Measurements from ENCODE around the gene FIP1L1.

The FIP1L1 gene

DNA sequence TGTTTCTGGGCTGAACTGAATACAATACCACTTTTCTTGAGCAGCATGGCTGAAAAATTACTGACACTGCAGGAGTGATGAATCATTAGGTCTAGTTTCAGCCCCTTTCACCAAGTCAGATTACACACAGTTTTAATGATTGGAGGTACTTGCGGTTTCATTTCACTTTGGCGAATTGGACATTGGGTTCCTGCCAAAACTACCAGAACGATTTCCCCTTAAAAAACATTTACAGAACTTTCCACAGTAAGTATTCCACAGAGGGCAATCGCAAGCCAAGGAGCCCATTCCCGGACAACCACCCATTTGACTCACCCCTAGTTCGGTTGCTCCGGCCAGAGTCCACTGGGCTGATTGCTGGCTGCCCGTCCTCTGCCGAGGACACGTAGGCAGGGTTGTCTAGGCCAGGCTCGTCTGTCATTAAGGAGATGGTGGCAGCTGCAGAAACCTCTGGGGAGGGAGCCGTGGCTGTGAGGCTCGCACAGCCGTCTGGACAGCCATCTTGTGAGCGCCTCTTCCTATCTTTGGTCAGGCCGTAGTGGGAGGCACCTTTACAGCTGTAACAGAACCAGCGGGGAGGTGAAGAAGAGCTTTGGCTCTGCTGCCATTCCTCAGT is 130.3 kb downstream of the FIP1L1 start:
- DNase-seq (ENCODE audit: low read depth, low spot score) = no peak
- TF ChIP-seq, protein P1, sequence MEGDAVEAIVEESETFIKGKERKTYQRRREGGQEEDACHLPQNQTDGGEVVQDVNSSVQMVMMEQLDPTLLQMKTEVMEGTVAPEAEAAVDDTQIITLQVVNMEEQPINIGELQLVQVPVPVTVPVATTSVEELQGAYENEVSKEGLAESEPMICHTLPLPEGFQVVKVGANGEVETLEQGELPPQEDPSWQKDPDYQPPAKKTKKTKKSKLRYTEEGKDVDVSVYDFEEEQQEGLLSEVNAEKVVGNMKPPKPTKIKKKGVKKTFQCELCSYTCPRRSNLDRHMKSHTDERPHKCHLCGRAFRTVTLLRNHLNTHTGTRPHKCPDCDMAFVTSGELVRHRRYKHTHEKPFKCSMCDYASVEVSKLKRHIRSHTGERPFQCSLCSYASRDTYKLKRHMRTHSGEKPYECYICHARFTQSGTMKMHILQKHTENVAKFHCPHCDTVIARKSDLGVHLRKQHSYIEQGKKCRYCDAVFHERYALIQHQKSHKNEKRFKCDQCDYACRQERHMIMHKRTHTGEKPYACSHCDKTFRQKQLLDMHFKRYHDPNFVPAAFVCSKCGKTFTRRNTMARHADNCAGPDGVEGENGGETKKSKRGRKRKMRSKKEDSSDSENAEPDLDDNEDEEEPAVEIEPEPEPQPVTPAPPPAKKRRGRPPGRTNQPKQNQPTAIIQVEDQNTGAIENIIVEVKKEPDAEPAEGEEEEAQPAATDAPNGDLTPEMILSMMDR (IDR thresholded peaks at IDR 0.05; ENCODE audit: insufficient read depth, low read length, missing control alignments) = no peak
- CTCF ChIA-PET = interaction anchor here (0.9 to 1.8 kb wide), 5 partner anchors 11 to 16 kb away, joined by 3 to 7 read pairs (median 4); no protein-coding TSS in a partner anchor
- POLR2A ChIA-PET = interaction anchor here (1.2 to 1.6 kb wide), 2 partner anchors 17 to 31 kb away, joined by 3 to 5 read pairs; no protein-coding TSS in a partner anchor
- H3K4me3 ChIP-seq (ENCODE audit: low read depth, low read length) = no peak overlapping the region

DNA sequence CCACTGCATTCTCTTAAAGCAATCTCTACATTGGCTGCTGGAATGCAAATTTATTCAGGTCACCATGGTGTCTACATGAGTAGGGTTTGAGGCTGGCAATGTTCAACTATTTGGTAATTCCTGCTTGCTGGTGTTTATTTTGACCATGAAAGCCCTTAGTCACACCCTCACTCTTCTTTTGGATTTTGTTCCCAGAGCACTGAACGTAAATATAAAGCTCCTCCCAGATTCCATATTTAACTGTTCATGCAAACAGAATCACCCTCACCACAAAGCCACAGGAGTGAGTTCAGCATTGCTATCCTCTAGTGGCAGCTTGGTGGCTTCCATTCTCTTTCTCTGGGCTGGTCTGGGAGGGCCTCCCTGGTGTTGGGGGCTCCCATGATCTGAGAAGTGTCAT is 131.0 kb downstream of the FIP1L1 start:
- ChIA-PET CTCF (interaction anchor here (0.9 to 1.5 kb wide), 5 partner anchors 13 to 77 kb away, joined by 3 to 4 read pairs (median 4); no protein-coding TSS in a partner anchor), POLR2A (interaction anchor here (1.2 to 1.6 kb wide), 2 partner anchors 17 to 32 kb away, joined by 3 to 5 read pairs; no protein-coding TSS in a partner anchor)
- H3K4me3 ChIP-seq (ENCODE audit: low read depth, low read length) = no peak overlapping the region
- peak; percentile 71 for DNase-seq (ENCODE audit: low read depth, low spot score)
- TF ChIP-seq, protein P1 (IDR thresholded peaks at IDR 0.05; ENCODE audit: insufficient read depth, low read length, missing control alignments) = peak; percentile 17

DNA sequence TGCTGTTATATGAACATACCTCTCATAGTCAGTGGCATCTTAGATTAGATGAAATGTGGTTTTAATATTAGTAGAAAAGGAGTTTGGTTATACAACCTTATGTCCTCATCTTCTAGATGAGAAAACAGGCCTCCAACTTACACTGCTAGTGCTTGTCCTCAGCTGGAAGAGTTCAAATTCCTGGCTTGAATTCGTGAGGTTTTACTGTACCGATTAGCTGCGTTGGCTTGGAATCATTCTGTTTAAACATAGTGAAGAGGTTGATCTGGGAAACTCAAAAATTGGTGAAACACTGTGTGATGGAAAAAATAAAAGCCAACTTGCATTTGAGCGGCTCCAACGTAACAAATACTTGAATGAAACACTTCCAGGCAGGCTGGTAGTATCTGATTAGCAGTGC is 132.9 kb downstream of the FIP1L1 start:
- TF ChIP-seq, protein P1 (IDR thresholded peaks at IDR 0.05; ENCODE audit: insufficient read depth, low read length, missing control alignments) = no peak
- ChIA-PET POLR2A (no interaction called here), CTCF (interaction anchor here (1.0 kb wide), 1 partner anchor 197 kb away, joined by 3 read pairs; no protein-coding TSS in a partner anchor)
- no peak overlapping the region for H3K4me3 ChIP-seq (ENCODE audit: low read depth, low read length)
- DNase-seq (ENCODE audit: low read depth, low spot score) = no peak

Measured in AG04449 (cell line).